Glomerular visceral epithelial cell (primary cell): ENCODE results near the gene KRTAP10-7.
"Not testable (repeated sequence)": the region's sequence is repeated elsewhere in the genome, so short reads cannot be mapped to it uniquely, and the experiment has no call there.

ENCODE experiments used
- DNase-seq: peaks from one replicate; pipeline ENCODE4 v3.0.0-alpha.2; 2016; ENCODE audit errors: extremely low spot score

The KRTAP10-7 gene

GRCh38 chr21:44571844-44572782 lies 28.3 kb upstream of the KRTAP10-7 start:
- no peak for DNase-seq

- no peak for DNase-seq
Observed at GRCh38 chr21:44572959-44573583, 27.3 kb upstream of the KRTAP10-7 start.

- DNase-seq: not testable (repeated sequence)
Observed at GRCh38 chr21:44573630-44574456, 26.6 kb upstream of the KRTAP10-7 start, which contains the start of gene KRTAP10-4. Gene KRTAP10-4 (plus strand): TSS chr21:44573729. CDS start chr21:44573759, 30 bp downstream.

- DNase-seq: no peak
Observed at GRCh38 chr21:44574457-44575306, 25.7 kb upstream of the KRTAP10-7 start.

GRCh38 chr21:44575307-44576024 lies 24.9 kb upstream of the KRTAP10-7 start:
- DNase-seq: no peak

GRCh38 chr21:44576025-44576420 lies 24.4 kb upstream of the KRTAP10-7 start:
- no peak for DNase-seq

GRCh38 chr21:44578371-44579055 lies 21.9 kb upstream of the KRTAP10-7 start:
- DNase-seq: no peak

GRCh38 chr21:44579056-44579832 lies 21.2 kb upstream of the KRTAP10-7 start:
- no peak for DNase-seq

GRCh38 chr21:44579833-44580144 lies 20.6 kb upstream of the KRTAP10-7 start:
- DNase-seq: no peak

- not testable (repeated sequence) for DNase-seq
Observed at GRCh38 chr21:44580231-44580821, 20.1 kb upstream of the KRTAP10-7 start, which contains the start of gene KRTAP10-5. Gene KRTAP10-5 (minus strand): TSS chr21:44580604. CDS start chr21:44580578, 26 bp downstream.

GRCh38 chr21:44581158-44581557 lies 19.2 kb upstream of the KRTAP10-7 start:
- DNase-seq: no peak

- DNase-seq: no peak
Observed at GRCh38 chr21:44582055-44582454, 18.3 kb upstream of the KRTAP10-7 start.

GRCh38 chr21:44583089-44583799 lies 17.2 kb upstream of the KRTAP10-7 start:
- no peak for DNase-seq

GRCh38 chr21:44583800-44584147 lies 16.6 kb upstream of the KRTAP10-7 start:
- DNase-seq: no peak

- no peak for DNase-seq
Observed at GRCh38 chr21:44585892-44586291, 14.5 kb upstream of the KRTAP10-7 start.

- no peak for DNase-seq
Observed at GRCh38 chr21:44589094-44589493, 11.3 kb upstream of the KRTAP10-7 start.

GRCh38 chr21:44589586-44590305 lies 10.7 kb upstream of the KRTAP10-7 start:
- DNase-seq: no peak
